Skeletal muscle satellite cell (primary cell): ENCODE data around the gene STAMBP. TPM values are rescaled to one million over a fixed set of nuclear protein-coding genes. Genes with fewer than 3 reads are reported as not detected.
"Not testable (repeated sequence)": the region's sequence is repeated elsewhere in the genome, so short reads cannot be mapped to it uniquely, and the experiment has no call there.

ENCODE experiments used
- H3K27me3 ChIP-seq: 2 replicates; pipeline ENCODE4 v1.7.0; 2013; ENCODE audit warnings: low read length; ENCODE audit not compliant: control insufficient read depth, insufficient read depth
- H3K36me3 ChIP-seq: 2 replicates; pipeline ENCODE4 v1.7.0; 2013; ENCODE audit warnings: mild to moderate bottlenecking, control low read depth, low read length; ENCODE audit not compliant: insufficient read depth
- H3K4me1 ChIP-seq: 2 replicates; pipeline ENCODE4 v1.7.0; 2013; ENCODE audit warnings: low read length; ENCODE audit not compliant: control insufficient read depth, insufficient read depth
- H3K4me2 ChIP-seq: 2 replicates; pipeline ENCODE4 v1.7.0; 2013; ENCODE audit warnings: mild to moderate bottlenecking, low read length
- H3K4me3 ChIP-seq: 2 replicates; pipeline ENCODE4 v1.7.0; 2013; ENCODE audit warnings: low read length
- H3K9ac ChIP-seq: 2 replicates; pipeline ENCODE4 v1.7.0; 2013; ENCODE audit warnings: mild to moderate bottlenecking, low read depth, low read length, moderate library complexity
- H3K9me3 ChIP-seq: replicated peaks from 2 replicates; pipeline ENCODE4 v1.7.0; 2013; ENCODE audit warnings: mild to moderate bottlenecking, control low read depth, low read length
- total RNA-seq: library from RNA; depleted of rRNA; stranded (reverse); fragments of >200 nt; gene quantifications from 2 replicates; pipeline ENCODE4 v1.2.3, GENCODE V29; 2012; rRNA removed

STAMBP gene
- total RNA-seq: 21.0 and 25.1 TPM in 2 replicates

DNA sequence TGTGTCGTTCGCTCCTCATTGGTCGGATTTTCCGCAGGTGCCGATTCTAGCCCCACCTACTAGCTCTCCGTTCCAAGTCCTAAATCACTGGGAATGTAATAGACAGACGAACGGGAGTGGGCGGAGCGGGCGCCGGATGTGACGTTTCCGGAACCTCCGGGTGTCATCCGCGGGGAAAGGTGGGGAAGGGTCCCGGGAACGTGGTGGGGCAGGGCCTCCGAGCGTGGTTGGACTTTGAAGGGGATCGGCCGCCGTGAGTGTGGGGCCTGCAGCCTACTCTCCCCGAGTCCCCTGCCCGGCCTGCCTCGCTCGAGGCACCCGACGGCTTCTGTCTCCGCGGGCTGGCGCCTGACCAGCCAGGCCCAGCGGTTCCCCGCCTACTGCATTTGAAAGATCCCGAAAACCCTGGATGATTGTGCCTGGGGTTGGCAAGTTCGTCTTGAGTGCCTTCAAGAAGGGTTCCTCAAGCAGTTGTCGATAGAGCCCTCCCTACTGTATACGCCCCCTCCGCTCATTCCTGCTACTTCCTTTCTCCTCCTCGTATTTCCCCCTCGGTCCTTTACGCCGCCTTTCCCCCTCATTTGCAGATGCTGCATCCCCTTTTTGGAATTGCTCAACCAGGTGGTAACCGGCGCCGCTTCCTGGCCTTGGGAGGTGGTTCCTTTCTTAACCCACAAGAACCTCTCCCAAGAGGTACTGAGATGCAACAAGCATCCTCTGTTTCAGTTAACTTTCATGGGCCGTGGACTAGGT, at the start of gene STAMBP:
Gene STAMBP (plus strand): TSS at position 144 of the 753 bp plus-strand sequence. CDS start 1,896 bp downstream, outside the sequence.
- H3K4me3 ChIP-seq: peak within 1 kb of the TSS; percentile 84
- peaks cover 34% of the 10 kb centered on the region for H3K4me1 ChIP-seq
- H3K4me2 ChIP-seq: peak within 1 kb of the TSS; percentile 90
- H3K27me3 ChIP-seq: no peaks in the 10 kb centered on the region
- H3K36me3 ChIP-seq: peaks cover 16% of the 10 kb centered on the region
- H3K9ac ChIP-seq: peak within 1 kb of the TSS; percentile 92
- no peaks in the 10 kb centered on the region for H3K9me3 ChIP-seq

- H3K4me3 ChIP-seq: peak within 1 kb of the TSS; percentile 91
- H3K27me3 ChIP-seq: no peaks in the 10 kb centered on the region
- H3K36me3 ChIP-seq: peaks cover 17% of the 10 kb centered on the region
- peak within 1 kb of the TSS; percentile 84 for H3K4me2 ChIP-seq
- no peaks in the 10 kb centered on the region for H3K9me3 ChIP-seq
- H3K9ac ChIP-seq: peak within 1 kb of the TSS; percentile 96
- H3K4me1 ChIP-seq: peaks cover 16% of the 10 kb centered on the region
These were observed 49.1 kb upstream of the STAMBP start, which contains the start of gene DUSP11 for GRCh38 chr2:73779467-73780236. Gene DUSP11 (minus strand): TSS chr2:73780103. CDS start chr2:73779974, 129 bp downstream.

- H3K4me1 ChIP-seq: peaks cover 16% of the 10 kb centered on the region
- H3K9me3 ChIP-seq: no peaks in the 10 kb centered on the region
- H3K9ac ChIP-seq: peak overlapping the region; percentile 96
- peaks cover 11% of the 10 kb centered on the region for H3K36me3 ChIP-seq
- peak overlapping the region; percentile 91 for H3K4me3 ChIP-seq
- peak overlapping the region; percentile 50 for H3K4me2 ChIP-seq
- H3K27me3 ChIP-seq: no peaks in the 10 kb centered on the region
These were observed 48.6 kb upstream of the STAMBP start for GRCh38 chr2:73780237-73780582.

- H3K4me3 ChIP-seq: not testable (repeated sequence)
These were observed 45.4 kb upstream of the STAMBP start for GRCh38 chr2:73783402-73783801.

DNA sequence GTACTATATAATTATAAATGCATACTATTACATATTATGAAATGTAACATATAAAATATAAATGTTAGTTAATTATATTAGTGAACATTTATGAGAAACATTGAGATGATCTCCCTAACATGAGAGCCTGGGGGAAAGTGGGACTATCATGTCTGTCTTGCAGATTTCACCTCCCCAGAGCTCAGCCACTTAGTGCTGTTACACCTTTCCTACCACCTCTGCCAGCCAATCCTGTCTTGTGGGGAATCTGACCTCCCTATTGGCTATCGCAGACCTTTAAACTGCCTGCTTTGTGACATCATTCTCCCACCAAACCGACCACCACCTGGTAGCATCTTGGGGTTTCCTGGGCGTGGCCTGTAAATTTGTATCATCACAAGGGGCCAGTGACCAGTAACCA, 44.9 kb upstream of the STAMBP start, which contains the start of gene C2orf78:
Gene C2orf78 (plus strand): TSS at position 301 of the 400 bp plus-strand sequence. CDS start 127 bp downstream, outside the sequence.
- not testable (repeated sequence) for H3K4me2 ChIP-seq, H3K4me1 ChIP-seq, H3K4me3 ChIP-seq, H3K9me3 ChIP-seq, H3K9ac ChIP-seq, H3K27me3 ChIP-seq, H3K36me3 ChIP-seq

More at GRCh38 chr2:73783402-73783801, 45.4 kb upstream of the STAMBP start:
- H3K27me3 ChIP-seq, H3K4me1 ChIP-seq, H3K4me2 ChIP-seq, H3K9ac ChIP-seq, H3K9me3 ChIP-seq, H3K36me3 ChIP-seq: not testable (repeated sequence)

DNA sequence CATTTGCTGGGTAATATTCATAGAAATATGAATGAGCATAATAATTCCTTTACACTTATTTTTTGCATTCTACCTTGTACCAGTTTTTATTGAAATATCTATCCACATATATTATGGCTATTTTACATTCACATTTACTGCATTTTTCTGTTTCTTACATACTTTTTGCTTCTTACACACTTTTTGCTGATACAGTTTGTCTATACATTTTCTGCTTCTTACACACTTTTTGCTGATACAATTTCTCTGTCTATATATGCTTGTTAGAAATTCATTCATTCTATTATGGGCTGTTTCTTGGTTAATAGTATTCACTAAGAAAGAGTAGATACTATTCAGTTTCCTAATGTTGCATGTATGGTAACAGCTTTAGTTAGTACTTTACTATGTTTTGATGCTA, 16.9 kb upstream of the STAMBP start:
- Histone ChIP-seq H3K4me1 (no peaks in the 10 kb centered on the region), H3K4me2 (no peak overlapping the region), H3K4me3 (no peak overlapping the region)

DNA sequence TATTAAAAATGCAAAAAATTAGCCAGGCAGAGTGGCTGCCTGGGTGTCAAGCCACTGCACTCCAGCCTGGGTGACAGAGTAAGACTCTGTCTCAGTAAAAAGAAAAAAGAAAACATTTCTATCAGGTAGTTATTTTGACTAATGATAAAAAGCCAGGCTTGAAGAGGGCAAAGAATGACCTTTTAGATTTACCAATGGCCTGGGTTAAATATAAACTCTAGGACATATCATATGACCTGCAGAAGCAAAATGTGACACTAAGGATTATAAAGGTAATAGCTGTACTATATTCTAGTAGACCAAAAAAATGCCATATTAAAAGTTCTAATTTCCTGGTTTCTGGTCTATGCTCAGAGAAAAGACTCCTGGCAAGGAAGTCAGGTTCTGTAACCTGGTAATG, 16.1 kb upstream of the STAMBP start:
- Histone ChIP-seq H3K4me2 (no peak overlapping the region), H3K9ac (no peak overlapping the region), H3K4me1 (no peaks in the 10 kb centered on the region), H3K4me3 (no peak overlapping the region), H3K27me3 (peaks cover 48% of the 10 kb centered on the region), H3K9me3 (no peaks in the 10 kb centered on the region), H3K36me3 (no peaks in the 10 kb centered on the region)

More for the DNA sequence above, 16.9 kb upstream of the STAMBP start:
- H3K9me3 ChIP-seq: no peaks in the 10 kb centered on the region
- H3K27me3 ChIP-seq: peaks cover 48% of the 10 kb centered on the region
- H3K9ac ChIP-seq: no peak overlapping the region
- H3K36me3 ChIP-seq: no peaks in the 10 kb centered on the region

- Histone ChIP-seq H3K9me3 (no peaks in the 10 kb centered on the region), H3K27me3 (peaks cover 58% of the 10 kb centered on the region), H3K9ac (no peak overlapping the region), H3K4me3 (no peak overlapping the region), H3K36me3 (no peaks in the 10 kb centered on the region), H3K4me2 (no peak overlapping the region), H3K4me1 (no peaks in the 10 kb centered on the region)
These were observed 10.5 kb upstream of the STAMBP start for GRCh38 chr2:73818296-73818695.

DNA sequence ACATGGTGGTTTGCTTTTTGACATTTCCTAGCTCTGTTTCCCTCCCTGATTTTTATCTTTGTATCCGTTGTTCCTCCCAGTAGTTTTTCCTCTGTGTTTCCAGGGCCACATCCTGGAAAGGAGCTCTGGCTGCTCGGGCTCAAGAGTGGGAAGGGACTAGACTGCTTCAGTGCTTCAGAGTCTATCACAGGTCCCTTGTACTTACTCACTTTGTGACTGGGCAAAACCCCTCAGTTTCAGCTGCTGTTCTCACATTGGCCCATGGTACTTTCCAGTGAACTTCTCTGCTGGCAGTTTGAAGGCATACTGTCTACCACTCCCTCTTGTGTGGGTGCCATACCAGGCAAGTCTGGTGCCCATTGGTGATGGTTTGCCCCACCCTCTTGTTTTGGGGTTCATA, 7.5 kb upstream of the STAMBP start:
- peaks cover 32% of the 10 kb centered on the region for H3K27me3 ChIP-seq
- no peaks in the 10 kb centered on the region for H3K9me3 ChIP-seq
- H3K4me1 ChIP-seq: peaks cover 4% of the 10 kb centered on the region
- no peaks in the 10 kb centered on the region for H3K36me3 ChIP-seq
- H3K9ac ChIP-seq: no peak overlapping the region
- H3K4me3 ChIP-seq: no peak overlapping the region
- no peak overlapping the region for H3K4me2 ChIP-seq

GRCh38 chr2:73821669-73822068, 7.1 kb upstream of the STAMBP start:
- peaks cover 4% of the 10 kb centered on the region for H3K4me1 ChIP-seq
- H3K36me3 ChIP-seq: no peaks in the 10 kb centered on the region
- H3K9me3 ChIP-seq: no peaks in the 10 kb centered on the region
- no peak overlapping the region for H3K4me3 ChIP-seq
- no peak overlapping the region for H3K9ac ChIP-seq
- no peak overlapping the region for H3K4me2 ChIP-seq
- H3K27me3 ChIP-seq: peaks cover 28% of the 10 kb centered on the region

DNA sequence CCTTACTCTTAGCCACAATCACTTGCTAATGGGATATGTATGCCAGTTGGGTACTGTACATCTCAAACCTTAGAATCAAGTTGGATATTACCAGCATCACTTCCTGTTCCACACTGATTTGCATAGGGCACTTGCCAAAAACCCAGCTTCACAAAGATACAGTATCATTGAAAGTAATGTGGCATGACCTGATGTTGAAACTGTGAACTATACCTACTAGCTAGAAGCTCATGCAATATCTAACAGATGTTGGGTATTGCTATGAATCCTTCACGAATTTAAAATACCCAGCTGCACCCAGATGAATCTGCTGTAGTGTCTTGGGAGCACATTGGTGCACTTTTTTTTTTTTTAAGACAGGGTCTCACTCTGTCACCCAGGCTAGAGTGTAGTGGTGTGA, 6.5 kb upstream of the STAMBP start:
- peaks cover 26% of the 10 kb centered on the region for H3K27me3 ChIP-seq
- H3K4me1 ChIP-seq: peaks cover 4% of the 10 kb centered on the region
- no peak overlapping the region for H3K4me2 ChIP-seq
- no peaks in the 10 kb centered on the region for H3K36me3 ChIP-seq
- H3K9ac ChIP-seq: no peak overlapping the region
- H3K9me3 ChIP-seq: no peaks in the 10 kb centered on the region
- H3K4me3 ChIP-seq: no peak overlapping the region
